Uterus (tissue), 4 donors: Measurements from ENCODE around the gene GPR146. TPM values are rescaled to one million over a fixed set of nuclear protein-coding genes. Genes with fewer than 3 reads are reported as not detected.

Experiments used
- DNase-seq, 2 donors: peaks; one replicate each; pipeline ENCODE4 v3.0.0-alpha.2; 2019 to 2020
- H3K27ac ChIP-seq, 2 donors: fragments of 200-600 bp; sonication (generic); 1 replicate in 1 of 2; 2 replicates in 1 of 2; pipeline ENCODE4 v1.5.1; 2016 to 2018
- H3K27me3 ChIP-seq, 2 donors: fragments of 200-600 bp; sonication (generic); one replicate each; pipeline ENCODE4 v1.5.1; 2018 to 2019; ENCODE audit warnings: control low read depth in 1 of 2
- H3K36me3 ChIP-seq, 2 donors: fragments of 200-600 bp; sonication (generic); one replicate each; pipeline ENCODE4 v1.5.1; 2019; ENCODE audit warnings: control low read depth in 1 of 2
- H3K4me1 ChIP-seq, 2 donors: fragments of 200-600 bp; sonication (generic); one replicate each; pipeline ENCODE4 v1.5.1; 2018 to 2019; ENCODE audit warnings: control low read depth in 1 of 2
- H3K4me3 ChIP-seq, 2 donors: fragments of 200-600 bp; sonication (generic); 1 replicate in 1 of 2; 2 replicates in 1 of 2; pipeline ENCODE4 v1.5.1; 2018 to 2019; ENCODE audit warnings: mild to moderate bottlenecking in 1 of 2
- H3K9me3 ChIP-seq, 2 donors: fragments of 200-600 bp; sonication (generic); one replicate each; pipeline ENCODE4 v1.5.1; 2019; ENCODE audit warnings: control low read depth in 1 of 2
- CTCF ChIP-seq, 4 experiments: fragments of 200-600 bp in 2 of 4; fragments of 450-650 bp in 2 of 4; sonication (generic) in 2 of 4; IDR thresholded peaks; one replicate each; pipeline ENCODE4 v1.5.1; 2016 to 2019; ENCODE audit warnings: antibody characterized with exemption in 4 of 4, mild to moderate bottlenecking in 2 of 4, moderate library complexity in 1 of 4
- POLR2A ChIP-seq, 2 donors: fragments of 450-650 bp; IDR thresholded peaks; one replicate each; pipeline ENCODE4 v1.6.1; 2016; ENCODE audit warnings: antibody characterized with exemption in 2 of 2, mild to moderate bottlenecking in 1 of 2, moderate library complexity in 1 of 2
- intact Hi-C: fragments of 100-400 bp; cut with DNase I; formaldehyde crosslinking; loops from one replicate; pipeline ENCODE4 v1.15.1; 2023; ENCODE audit warnings: low total_unique reads
- total RNA-seq, 4 donors: library from RNA; depleted of rRNA in 3 of 4; stranded (reverse); fragments of >200 nt in 3 of 4; gene quantifications; one replicate each; pipeline versions ENCODE4 v1.1.0 to v1.2.4, GENCODE V29; 2014 to 2023
- donor health status: DM: yes; HTN: yes; CAD: no.

GPR146 gene
- total RNA-seq, 4 donors from 2014 or later, result 10.0 to 110 (median 32.9) TPM

GRCh38 chr7:1103009-1103788 lies 58.9 kb downstream of the GPR146 start:
- intact Hi-C loops, result no loop called here
- H3K9me3 ChIP-seq, result no peaks in the 10 kb centered on the region
- no peaks in the 10 kb centered on the region for H3K27me3 ChIP-seq
- H3K36me3 ChIP-seq, result no peaks in the 10 kb centered on the region
- no peak overlapping the region for H3K27ac ChIP-seq
- no peak for DNase-seq
- H3K4me1 ChIP-seq, result no peaks in the 10 kb centered on the region
- TF ChIP-seq POLR2A (IDR thresholded peaks at IDR 0.05), result no peak
- TF ChIP-seq CTCF (IDR thresholded peaks at IDR 0.05), result no peak
- no peak overlapping the region for H3K4me3 ChIP-seq

GRCh38 chr7:1103789-1104515 lies 59.6 kb downstream of the GPR146 start:
- Histone ChIP-seq H3K36me3 (no peaks in the 10 kb centered on the region), H3K4me1 (no peaks in the 10 kb centered on the region), H3K27me3 (no peaks in the 10 kb centered on the region), H3K4me3 (no peak overlapping the region), H3K9me3 (no peaks in the 10 kb centered on the region), H3K27ac (no peak overlapping the region)
- intact Hi-C loops, result no loop called here
- TF ChIP-seq CTCF (IDR thresholded peaks at IDR 0.05), result no peak
- no peak for TF ChIP-seq POLR2A (IDR thresholded peaks at IDR 0.05)
- DNase-seq, result no peak

- DNase-seq, result no peak
- Histone ChIP-seq H3K27me3 (no peaks in the 10 kb centered on the region), H3K36me3 (no peaks in the 10 kb centered on the region), H3K4me1 (no peaks in the 10 kb centered on the region), H3K9me3 (no peaks in the 10 kb centered on the region), H3K4me3 (no peak overlapping the region), H3K27ac (no peak overlapping the region)
- intact Hi-C loops, result no loop called here
- TF ChIP-seq POLR2A (IDR thresholded peaks at IDR 0.05) (no peak), CTCF (IDR thresholded peaks at IDR 0.05) (no peak)
Observed at GRCh38 chr7:1104516-1105179, 60.3 kb downstream of the GPR146 start.

GRCh38 chr7:1105189-1105588 lies 60.8 kb downstream of the GPR146 start:
- H3K4me3 ChIP-seq, result no peak overlapping the region
- no peak overlapping the region for H3K27ac ChIP-seq
- H3K36me3 ChIP-seq, result no peaks in the 10 kb centered on the region
- intact Hi-C loops, result no loop called here
- H3K9me3 ChIP-seq, result no peaks in the 10 kb centered on the region
- H3K27me3 ChIP-seq, result no peaks in the 10 kb centered on the region
- no peak for TF ChIP-seq POLR2A (IDR thresholded peaks at IDR 0.05)
- TF ChIP-seq CTCF (IDR thresholded peaks at IDR 0.05), result no peak
- no peaks in the 10 kb centered on the region for H3K4me1 ChIP-seq
- no peak for DNase-seq
